ENCODE results near the gene LDLRAD4.

- TF ChIP-seq GATA3 (IDR thresholded peaks at IDR 0.05; ENCODE audit: low read depth, low read length) (no peak), GATA2 (IDR thresholded peaks at IDR 0.05; ENCODE audit: low read depth, low read length) (no peak)
Observed at GRCh38 chr18:13264091-13265007, 45.8 kb downstream of the LDLRAD4 start.
